NK-92 (cell line): ENCODE measurements around the gene TIGD4.

Experiments used
- DNase-seq: peaks from one replicate; lab custom pipeline; 2025; ENCODE audit not compliant: unreplicated experiment; lab: John Stamatoyannopoulos, UW

TIGD4 gene

DNA sequence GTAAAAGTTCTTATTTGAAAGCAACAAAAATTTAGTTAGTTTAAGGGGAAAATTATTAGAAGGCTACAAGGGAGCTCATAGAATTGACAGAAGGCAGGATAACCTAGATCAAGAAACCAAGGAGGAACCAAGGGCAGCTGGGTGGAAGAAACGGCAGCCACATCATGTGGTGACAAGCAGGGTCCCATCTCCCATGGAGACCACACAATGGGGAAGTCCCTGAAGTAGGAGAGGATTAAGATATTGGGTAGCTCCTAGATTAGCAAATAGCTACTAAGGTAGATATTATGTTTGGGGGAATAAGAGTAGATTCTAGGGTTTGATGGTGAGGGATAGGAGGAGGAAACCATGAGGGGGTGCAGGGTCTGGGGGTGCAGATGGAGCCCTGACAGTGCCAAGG is 51.7 kb downstream of the TIGD4 start:
- DNase-seq = no peak

DNA sequence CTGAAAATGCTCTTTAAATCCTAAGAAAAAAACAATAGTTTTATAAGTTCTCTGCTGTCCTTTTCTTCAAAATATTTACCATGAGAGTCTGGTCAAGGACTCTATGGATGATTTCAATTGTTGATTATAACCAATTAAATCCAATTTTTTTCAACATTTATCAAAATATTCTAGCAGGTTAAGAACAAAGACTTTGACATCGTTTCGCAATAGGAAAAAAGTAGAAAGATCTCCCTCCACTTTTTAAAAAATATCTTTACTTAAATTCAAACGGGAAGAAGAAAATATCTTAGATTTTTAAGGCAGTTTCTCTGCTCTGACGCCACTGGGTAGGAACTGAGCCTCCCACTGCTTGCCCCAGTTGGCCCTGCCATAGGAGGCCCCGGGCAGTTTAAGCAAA is 55.0 kb downstream of the TIGD4 start:
- no peak for DNase-seq

GRCh38 chr4:152723236-152723635 is 56.3 kb downstream of the TIGD4 start:
- no peak for DNase-seq

DNA sequence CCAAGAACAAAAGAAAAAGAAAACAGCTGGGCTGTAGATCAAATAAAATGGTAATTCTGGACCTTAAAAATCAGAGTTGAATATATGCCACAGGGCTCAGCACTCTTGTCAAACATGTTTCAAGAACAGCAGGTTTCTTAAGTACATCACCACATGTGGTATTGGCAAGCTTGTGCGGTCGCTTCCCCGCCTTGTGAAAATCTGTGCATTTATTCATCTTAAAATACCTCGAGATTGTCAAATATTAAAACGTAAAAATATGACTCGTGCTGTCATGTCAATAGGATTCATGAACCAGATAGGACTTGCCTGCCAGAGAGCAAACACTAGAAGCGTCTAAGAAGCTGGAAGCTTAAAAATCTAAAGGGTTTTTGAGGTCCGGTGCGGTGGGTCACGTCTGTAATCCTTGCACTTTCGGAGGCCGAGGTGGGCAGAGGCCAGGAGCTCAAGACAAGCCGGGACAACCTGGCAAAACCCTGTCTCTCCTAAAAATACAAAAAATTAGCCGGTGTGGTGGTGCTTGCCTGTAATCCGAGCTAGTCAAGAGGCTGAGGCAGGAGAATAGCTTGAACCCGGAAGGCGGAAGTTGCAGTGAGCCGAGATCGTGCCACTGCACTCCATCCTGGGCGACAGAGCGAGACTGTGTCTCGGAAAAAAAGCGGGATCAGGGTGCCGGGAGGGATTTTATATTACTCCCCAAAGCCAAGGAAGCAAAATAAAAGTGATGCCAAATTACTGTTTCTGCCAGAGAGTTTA is 59.6 kb downstream of the TIGD4 start:
- DNase-seq = no peak
